AG09319 (cell line): Measurements from ENCODE around the gene LAMA2.

Experiments
- DNase-seq: peaks from one replicate; pipeline ENCODE4 v3.0.0-alpha.2; 2010; ENCODE audit warnings: low read depth; ENCODE audit errors: extremely low read depth
- CTCF ChIP-seq: IDR thresholded peaks from 2 replicates; pipeline ENCODE4 v1.5.1; 2011; ENCODE audit warnings: low read depth, mild to moderate bottlenecking, inconsistent platforms, low read length, moderate library complexity

The LAMA2 gene

GRCh38 chr6:129215916-129216520, 333.1 kb downstream of the LAMA2 start:
- DNase-seq: no peak

GRCh38 chr6:129217701-129218100, 334.8 kb downstream of the LAMA2 start:
- DNase-seq: no peak
- TF ChIP-seq CTCF: no peak

More at GRCh38 chr6:129215916-129216520, 333.1 kb downstream of the LAMA2 start:
- TF ChIP-seq CTCF: no peak

GRCh38 chr6:129233458-129234134, 350.7 kb downstream of the LAMA2 start:
- no peak for TF ChIP-seq CTCF
- DNase-seq: no peak

DNA sequence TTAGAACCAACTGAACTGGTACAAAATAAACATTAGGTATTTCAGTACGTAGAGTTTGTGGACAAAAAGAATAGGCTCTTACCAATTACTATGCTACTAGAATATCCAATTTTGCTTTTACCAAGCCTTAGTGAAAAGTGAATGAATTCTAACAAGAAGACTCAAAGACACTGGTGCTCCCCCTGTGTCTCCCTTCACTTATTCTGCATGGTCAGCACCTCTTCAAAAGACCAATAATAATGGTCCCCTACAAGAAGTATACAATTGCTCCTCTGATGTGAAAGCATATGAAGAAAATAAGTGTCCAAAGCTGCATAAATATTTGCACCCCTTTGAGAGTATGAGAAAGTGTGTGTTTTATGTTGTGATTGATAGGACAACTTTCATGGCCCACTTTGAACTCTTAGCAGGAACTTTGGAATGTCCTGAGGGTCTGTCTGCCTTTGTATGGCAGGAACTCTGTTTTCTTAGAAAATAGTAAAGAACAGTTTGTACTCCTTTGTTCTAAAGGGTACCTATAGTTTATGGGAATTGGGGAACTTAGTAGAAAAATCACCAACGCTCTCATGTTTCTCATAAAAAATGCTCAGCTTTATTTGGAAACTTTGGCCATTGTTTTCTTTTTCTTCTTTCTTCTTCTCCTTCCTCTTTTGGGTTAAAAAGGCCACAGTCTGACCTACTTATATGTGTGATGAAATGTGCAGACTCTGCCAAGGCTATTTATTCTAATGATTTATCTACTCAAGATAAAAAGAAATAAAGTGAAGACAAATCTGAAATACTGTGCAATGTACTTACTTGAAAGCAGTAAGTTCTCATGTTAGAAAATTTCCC, 352.4 kb downstream of the LAMA2 start:
- no peak for TF ChIP-seq CTCF
- no peak for DNase-seq

DNA sequence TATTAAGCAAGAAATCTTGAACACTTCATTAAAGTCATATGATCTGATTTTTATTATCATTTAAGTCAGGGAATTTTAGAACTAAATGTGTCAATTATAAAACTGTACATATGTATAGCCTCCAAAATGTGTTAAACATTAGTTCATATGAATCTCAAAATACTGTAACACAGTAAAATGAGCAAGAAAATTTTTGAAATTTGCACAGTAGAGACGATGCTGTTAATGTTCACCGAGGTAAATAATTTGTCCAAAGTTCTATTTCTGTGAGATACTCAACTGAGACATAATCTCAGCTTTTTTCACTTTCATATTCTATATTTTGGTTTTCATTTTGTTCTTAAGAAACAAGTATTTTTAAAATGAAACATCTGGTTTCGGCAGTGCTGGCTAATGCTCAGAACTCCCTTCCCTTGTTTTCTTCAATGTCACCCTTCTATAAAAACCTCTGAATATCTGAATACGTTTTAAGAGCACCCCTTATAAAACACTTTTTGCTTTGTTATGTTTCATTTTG, 353.1 kb downstream of the LAMA2 start:
- DNase-seq: no peak
- TF ChIP-seq CTCF: no peak

DNA sequence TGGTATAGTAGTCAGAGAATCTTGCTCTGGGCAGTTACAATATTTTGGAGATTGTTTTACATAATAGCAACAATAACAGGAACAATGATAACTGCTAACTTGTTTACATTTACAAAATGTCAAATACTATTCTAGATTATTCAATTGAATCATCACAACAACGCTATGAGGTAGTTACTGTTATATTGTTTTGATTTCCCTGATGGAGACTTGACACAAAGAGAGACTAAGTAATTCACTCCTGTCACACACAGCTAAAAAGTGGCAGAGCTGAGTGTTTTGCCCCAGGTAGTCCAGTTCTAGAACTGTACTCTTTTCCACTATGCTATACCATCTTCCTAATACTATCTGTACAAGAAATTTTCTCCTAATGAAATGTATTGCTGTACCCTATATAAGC, 356.1 kb downstream of the LAMA2 start:
- DNase-seq: no peak
- TF ChIP-seq CTCF: no peak
